Measurements from ENCODE around the gene CASP3.

Gene CASP3

DNA sequence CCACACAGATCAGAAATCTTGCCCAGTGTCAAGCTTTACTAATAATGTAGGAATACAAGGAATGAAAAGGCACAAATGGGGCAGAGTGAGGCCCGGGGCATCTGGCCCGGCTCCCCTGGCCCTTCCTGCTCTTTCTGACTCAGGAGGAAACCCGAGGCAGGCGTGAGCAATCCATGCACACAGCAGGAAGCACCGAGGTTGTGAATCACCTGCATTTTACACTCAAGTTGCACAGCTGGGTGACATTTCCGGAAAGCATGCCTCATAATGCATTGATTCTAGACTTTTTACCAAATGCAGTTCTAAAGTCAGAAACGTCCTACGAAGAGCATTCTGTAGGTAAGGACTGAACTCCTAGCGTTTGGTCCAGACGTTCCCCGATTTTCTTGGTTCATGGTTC, 39.2 kb upstream of the CASP3 start:
- ChIA-PET CTCF (interaction anchor here (1.4 kb wide), 1 partner anchor 32 kb away, joined by 3 read pairs; no protein-coding TSS in a partner anchor), POLR2A (no interaction called here)
- TF ChIP-seq, protein P1, sequence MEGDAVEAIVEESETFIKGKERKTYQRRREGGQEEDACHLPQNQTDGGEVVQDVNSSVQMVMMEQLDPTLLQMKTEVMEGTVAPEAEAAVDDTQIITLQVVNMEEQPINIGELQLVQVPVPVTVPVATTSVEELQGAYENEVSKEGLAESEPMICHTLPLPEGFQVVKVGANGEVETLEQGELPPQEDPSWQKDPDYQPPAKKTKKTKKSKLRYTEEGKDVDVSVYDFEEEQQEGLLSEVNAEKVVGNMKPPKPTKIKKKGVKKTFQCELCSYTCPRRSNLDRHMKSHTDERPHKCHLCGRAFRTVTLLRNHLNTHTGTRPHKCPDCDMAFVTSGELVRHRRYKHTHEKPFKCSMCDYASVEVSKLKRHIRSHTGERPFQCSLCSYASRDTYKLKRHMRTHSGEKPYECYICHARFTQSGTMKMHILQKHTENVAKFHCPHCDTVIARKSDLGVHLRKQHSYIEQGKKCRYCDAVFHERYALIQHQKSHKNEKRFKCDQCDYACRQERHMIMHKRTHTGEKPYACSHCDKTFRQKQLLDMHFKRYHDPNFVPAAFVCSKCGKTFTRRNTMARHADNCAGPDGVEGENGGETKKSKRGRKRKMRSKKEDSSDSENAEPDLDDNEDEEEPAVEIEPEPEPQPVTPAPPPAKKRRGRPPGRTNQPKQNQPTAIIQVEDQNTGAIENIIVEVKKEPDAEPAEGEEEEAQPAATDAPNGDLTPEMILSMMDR (IDR thresholded peaks at IDR 0.05; ENCODE audit: control extremely low read depth, extremely low read depth, low read depth, missing control alignments): no peak
- no peak for DNase-seq (ENCODE audit: extremely low spot score)

DNA sequence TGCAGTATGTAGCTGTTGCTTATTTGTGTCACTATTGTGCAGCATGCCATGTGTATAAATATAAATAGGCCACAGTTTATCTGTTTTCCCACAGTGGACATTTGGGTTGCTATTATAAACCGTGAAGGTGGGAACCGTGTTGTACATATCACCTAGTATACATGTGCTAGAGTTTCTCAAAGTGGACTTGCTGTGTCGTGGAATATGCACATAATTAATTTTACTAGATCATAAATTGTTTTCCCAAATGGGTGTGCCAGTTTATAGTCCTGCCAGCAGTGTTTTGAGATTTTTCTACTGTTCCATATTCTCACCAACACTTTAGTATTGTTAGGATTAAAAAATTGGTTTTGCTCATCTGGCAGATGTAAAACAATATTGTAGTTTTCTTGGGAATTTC, 38.8 kb upstream of the CASP3 start:
- POLR2A ChIA-PET: no interaction called here
- DNase-seq (ENCODE audit: extremely low spot score): no peak
- CTCF ChIA-PET: no interaction called here
- TF ChIP-seq, protein P1 (IDR thresholded peaks at IDR 0.05; ENCODE audit: control extremely low read depth, extremely low read depth, low read depth, missing control alignments): no peak

DNA sequence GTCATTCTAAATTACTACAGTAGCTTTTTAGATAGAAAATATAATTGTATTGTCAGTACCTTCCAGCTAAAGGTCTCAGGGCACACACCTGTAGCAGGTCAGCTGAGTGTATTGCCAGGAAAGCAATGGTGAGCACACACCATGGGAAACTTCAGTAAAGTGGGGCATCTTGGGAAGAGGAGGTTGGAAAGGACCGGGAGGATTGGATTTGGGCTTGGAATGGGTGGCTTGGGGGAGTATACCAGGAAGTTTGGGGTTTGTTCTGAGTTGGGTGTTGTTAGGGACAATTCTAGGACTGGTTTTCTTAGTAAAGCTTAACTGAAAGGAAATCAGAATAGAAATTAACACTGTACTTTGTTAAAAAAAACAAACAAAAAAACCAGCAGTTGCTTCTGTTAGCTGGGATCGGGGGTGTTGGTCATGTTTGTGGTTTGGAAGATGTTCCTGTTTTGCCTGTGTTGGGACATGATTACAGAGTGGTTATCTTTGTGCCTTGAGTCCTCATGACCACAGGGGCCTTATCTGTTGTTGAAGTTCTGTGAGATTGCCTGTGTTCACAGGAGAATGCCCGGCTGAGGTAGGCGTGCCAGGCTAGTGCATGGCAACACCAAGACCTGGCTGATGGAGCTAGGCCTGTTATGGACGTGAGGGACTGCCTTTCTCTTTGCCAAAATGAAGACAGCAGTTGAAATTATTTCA, 35.4 kb upstream of the CASP3 start:
- no peak for DNase-seq (ENCODE audit: extremely low spot score)
- TF ChIP-seq, protein P1 (IDR thresholded peaks at IDR 0.05; ENCODE audit: control extremely low read depth, extremely low read depth, low read depth, missing control alignments): no peak
- ChIA-PET CTCF (interaction anchor here (0.9 to 2.5 kb wide), 6 partner anchors 9 to 61 kb away, joined by 3 to 12 read pairs (median 4); no protein-coding TSS in a partner anchor), POLR2A (no interaction called here)

DNA sequence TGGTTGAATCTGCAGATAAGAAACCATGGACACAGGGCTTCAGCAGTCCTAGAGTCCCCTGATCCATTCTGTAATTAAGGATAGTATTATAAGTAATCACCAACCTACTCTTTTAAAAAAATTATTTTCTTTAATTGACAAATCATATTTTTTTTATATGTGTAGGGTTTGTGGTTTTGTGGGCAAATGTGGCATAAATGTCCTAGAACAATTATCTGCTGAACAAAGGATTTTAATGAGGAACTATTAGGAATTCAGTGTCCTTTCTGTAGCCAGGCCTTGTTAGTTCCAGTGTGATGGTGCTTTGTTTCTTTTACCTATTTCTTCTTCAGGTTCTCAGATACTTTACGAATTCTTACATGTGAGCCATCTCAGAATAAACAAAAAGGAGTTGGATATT, 32.7 kb upstream of the CASP3 start:
- no peak for DNase-seq (ENCODE audit: extremely low spot score)
- POLR2A ChIA-PET: no interaction called here
- TF ChIP-seq, protein P1 (IDR thresholded peaks at IDR 0.05; ENCODE audit: control extremely low read depth, extremely low read depth, low read depth, missing control alignments): no peak
- CTCF ChIA-PET: no interaction called here

DNA sequence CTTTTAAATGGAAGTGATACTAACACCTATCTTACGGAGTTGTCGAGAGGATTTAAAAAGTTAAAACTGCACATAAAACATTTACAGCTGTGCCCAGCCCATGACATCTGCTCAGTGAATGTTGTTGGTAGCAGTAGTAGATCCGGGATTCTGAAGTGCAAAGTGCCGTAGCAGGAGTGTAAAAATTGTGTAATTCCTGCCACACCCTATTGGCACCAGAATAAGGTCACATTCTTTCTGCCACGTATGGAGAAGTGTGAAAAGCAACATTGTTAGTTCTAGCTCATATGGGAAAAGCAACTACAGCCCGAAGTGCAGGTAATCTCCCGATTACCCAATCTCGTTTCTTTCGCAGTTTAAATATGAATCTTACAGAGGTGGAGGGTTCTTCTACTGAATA, 31.5 kb upstream of the CASP3 start:
- TF ChIP-seq, protein P1 (IDR thresholded peaks at IDR 0.05; ENCODE audit: control extremely low read depth, extremely low read depth, low read depth, missing control alignments): no peak
- CTCF ChIA-PET: interaction anchor here (1.0 kb wide), 1 partner anchor 42 kb away, joined by 3 read pairs; no protein-coding TSS in a partner anchor

DNA sequence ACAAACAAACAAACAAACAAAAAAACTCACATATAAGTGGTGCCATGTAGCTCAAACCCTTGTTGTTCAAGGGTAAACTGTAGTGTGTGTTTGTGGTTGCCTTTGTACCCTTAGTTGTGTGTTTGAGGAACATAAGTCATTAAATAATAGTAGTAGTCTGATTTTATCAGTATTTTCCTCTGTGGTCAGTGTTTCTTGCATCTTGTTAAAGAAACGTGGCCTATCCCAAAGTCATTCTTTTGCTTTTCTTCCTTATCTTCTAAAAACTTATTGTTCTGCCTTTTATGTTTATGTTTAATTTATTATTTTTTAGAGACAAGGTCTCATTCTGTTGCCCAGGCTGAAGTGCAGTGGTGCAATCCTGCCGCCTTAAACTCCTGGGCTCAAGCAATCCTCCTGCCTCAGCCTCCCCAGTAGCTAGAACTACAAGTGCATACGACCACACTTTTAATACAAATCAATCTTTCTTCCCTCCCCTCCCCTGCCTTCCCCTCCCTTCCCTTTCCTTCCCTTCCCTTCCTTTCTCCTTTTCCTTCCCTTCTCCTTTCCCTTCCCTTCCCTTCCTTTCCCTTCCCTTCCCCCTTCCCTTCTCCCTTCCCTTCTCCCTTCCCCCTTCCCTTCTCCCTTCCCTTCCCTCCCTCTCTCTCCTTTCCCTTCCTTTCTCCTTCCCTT, 26.7 kb upstream of the CASP3 start:
- ChIA-PET POLR2A (no interaction called here), CTCF (no interaction called here)
- TF ChIP-seq, protein P1 (IDR thresholded peaks at IDR 0.05; ENCODE audit: control extremely low read depth, extremely low read depth, low read depth, missing control alignments): no peak
- no peak for DNase-seq (ENCODE audit: extremely low spot score)

More for the DNA sequence above, 31.5 kb upstream of the CASP3 start:
- POLR2A ChIA-PET: no interaction called here
- DNase-seq (ENCODE audit: extremely low spot score): no peak

Measured in GM10248 (cell line).